Measurements from ENCODE around the gene MYADML2.

GRCh38 chr17:81958633-81959342 is 11.8 kb upstream of the MYADML2 start:
- TF ChIP-seq POU6F1 (CRISPR knock-in tag; IDR thresholded peaks at IDR 0.05; ENCODE audit: borderline replicate concordance, low read depth) (no peak), ZC3H10 (CRISPR knock-in tag; IDR thresholded peaks at IDR 0.05) (no peak), TCF4 (CRISPR knock-in tag; IDR thresholded peaks at IDR 0.05; ENCODE audit: borderline replicate concordance) (no peak), PATZ1 (CRISPR knock-in tag; IDR thresholded peaks at IDR 0.05; ENCODE audit: borderline replicate concordance) (no peak), RARB (CRISPR knock-in tag; IDR thresholded peaks at IDR 0.05) (no peak), OSR1 (CRISPR knock-in tag; IDR thresholded peaks at IDR 0.05) (no peak), PPARA (CRISPR knock-in tag; IDR thresholded peaks at IDR 0.05; ENCODE audit: borderline replicate concordance) (no peak), ZNF565 (CRISPR knock-in tag; conservative IDR thresholded peaks at IDR 0.05; ENCODE audit: low read depth) (no peak), CSRNP3 (CRISPR knock-in tag; IDR thresholded peaks at IDR 0.05) (no peak), SNAI2 (CRISPR knock-in tag; IDR thresholded peaks at IDR 0.05) (no peak), CSDC2 (CRISPR knock-in tag; IDR thresholded peaks at IDR 0.05) (no peak), ZFP30 (CRISPR knock-in tag; IDR thresholded peaks at IDR 0.05) (no peak), TSHZ2 (CRISPR knock-in tag; IDR thresholded peaks at IDR 0.05) (no peak), BACH2 (CRISPR knock-in tag; IDR thresholded peaks at IDR 0.05; ENCODE audit: borderline replicate concordance) (no peak)

All from SK-N-SH treated with all-trans-retinoic acid at 6 μM for 48 hours (cell line).